ENCODE data around the gene ARID2. TPM values are rescaled to one million over a fixed set of nuclear protein-coding genes. Genes with fewer than 3 reads are reported as not detected.

ARID2 gene
- total RNA-seq, 2 donors from 2014 or later = 26.6 to 27.8 TPM

DNA sequence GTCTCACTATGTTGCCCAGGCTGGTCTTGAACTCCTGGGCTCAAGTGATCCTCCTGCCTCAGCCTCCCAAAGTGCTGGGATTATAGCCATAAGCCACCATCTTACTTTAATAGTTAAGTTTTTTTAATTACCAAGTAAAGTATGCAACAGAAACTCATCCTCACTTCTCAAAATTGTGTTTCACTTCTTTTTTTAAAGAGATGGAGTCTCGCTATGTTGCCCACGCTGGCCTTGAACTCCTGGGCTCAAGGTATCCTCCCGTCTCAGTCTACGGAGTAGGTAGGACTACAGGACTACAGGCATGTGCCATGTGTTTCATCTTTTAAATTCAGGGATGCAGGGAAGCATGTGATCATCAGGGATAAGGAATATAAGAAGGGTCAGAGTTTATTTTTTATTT, 17.2 kb upstream of the ARID2 start:
- intact Hi-C loops (cut with DNase I) = no loop called here
- DNase-seq (ENCODE audit: low spot score) = no peak

DNA sequence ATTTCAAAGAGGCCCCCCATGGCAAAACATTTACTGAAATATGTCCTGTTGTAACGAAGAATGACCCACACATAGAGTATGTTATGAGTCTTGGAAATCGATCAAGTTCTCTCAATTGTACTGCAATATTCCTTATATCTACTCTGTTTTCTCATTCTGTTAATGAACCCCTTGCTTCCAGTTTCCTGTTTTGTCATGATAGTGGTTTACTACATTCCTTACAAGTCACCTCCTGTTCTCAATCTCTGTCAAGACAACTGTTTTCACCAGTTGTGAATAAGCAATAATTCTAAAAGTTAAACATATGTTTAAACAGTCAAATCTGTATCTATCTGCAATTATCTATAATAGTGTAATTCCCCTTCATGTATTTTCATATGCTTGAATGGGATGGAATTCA, 16.4 kb upstream of the ARID2 start:
- DNase-seq (ENCODE audit: low spot score) = no peak
- intact Hi-C loops (cut with DNase I) = no loop called here

DNA sequence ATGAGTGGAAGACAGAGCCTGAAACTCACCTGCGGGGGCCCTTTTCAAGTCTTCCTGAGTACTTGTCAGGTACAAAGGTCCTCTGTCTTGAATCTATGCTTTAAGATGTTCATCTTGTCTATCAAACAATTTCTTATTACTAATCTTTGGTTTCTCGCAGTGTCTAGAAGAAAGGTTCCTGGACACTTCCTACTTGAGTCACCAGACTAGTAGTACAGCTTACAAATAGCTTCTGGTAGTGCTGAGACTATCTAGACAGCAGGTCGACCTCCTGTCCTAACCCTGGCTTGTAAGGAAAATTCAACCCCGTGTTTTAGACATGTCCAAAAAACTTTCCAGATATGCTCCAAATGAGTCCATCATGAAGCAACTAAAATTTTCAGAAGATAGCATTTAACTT, 11.2 kb upstream of the ARID2 start:
- no peak for DNase-seq (ENCODE audit: low spot score)
- intact Hi-C loops (cut with DNase I) = no loop called here

GRCh38 chr12:45720069-45720468, 9.4 kb upstream of the ARID2 start:
- DNase-seq (ENCODE audit: low spot score) = no peak
- intact Hi-C loops (cut with DNase I) = loop anchor here in 1 of 2 donors (10.0 kb wide), 1 partner anchor 175 kb away; no protein-coding TSS in a partner anchor

DNA sequence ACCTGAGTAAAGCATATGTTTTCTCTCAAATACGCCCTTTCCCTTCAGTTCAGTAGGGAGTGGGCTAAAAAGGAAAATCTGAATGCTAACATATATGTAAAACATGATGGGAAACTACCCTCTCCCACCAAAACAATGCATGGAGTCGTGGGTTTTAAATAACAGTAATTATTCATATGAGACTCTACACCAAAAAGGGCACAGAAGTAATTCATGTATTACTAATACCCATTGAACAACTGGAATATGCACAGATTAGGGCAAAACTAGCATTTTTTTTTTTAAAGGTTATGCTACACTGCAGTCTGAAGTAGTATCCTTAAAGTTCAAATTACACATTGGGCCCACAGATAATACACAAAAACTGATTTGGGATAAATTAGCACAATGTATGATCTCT, 8.1 kb upstream of the ARID2 start:
- DNase-seq (ENCODE audit: low spot score) = no peak
- intact Hi-C loops (cut with DNase I) = loop anchor here in 1 of 2 donors (10.0 kb wide), 1 partner anchor 177 kb away; no protein-coding TSS in a partner anchor

GRCh38 chr12:45721954-45722353, 7.6 kb upstream of the ARID2 start:
- DNase-seq (ENCODE audit: low spot score) = no peak
- intact Hi-C loops (cut with DNase I) = loop anchor here in 1 of 2 donors (10.0 kb wide), 1 partner anchor 177 kb away; no protein-coding TSS in a partner anchor

GRCh38 chr12:45725631-45726602, 3.6 kb upstream of the ARID2 start:
- no peak for DNase-seq (ENCODE audit: low spot score)
- intact Hi-C loops (cut with DNase I) = loop anchor here in 1 of 2 donors (10.0 kb wide), 1 partner anchor 181 kb away; no protein-coding TSS in a partner anchor

- intact Hi-C loops (cut with DNase I) = loop anchor here in 1 of 2 donors (10.0 kb wide), 1 partner anchor 182 kb away; no protein-coding TSS in a partner anchor
- peak; percentile 91 for DNase-seq (ENCODE audit: low spot score)
Observed at GRCh38 chr12:45726603-45727300, 2.8 kb upstream of the ARID2 start.

DNA sequence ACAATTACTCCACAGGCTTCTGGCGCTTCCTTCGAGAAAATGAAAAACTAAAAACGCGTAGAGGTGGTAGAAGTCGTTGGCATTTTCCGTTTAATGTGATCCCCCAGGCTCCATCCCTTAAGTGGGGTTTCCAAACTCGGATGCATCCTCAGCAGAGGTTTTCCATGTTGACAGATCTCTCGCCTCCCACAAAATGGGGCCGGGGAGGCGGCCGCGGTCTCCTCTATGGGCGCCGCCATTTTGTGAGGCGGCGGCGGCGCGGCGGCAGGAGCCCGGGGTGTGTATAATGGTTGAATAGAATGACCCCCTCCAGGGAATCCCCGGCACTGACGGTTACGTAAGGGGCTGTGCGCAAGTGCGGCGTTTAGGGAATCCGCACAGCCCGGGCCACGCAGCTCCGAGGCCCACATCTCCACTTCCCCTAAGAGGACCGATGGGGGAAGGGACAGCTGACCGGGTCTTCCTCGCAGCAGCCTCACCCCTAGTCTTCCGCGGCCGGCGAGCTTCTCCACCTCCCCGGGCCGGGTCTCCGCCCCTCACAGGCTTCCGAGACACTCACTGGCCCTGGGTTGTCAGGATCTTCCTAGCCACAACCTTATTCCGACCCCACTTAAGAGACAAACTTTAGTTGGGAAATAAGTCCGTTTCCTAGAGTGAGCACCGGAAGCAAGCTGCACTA, 2.1 kb upstream of the ARID2 start:
- intact Hi-C loops (cut with DNase I) = loop anchor here in 1 of 2 donors (10.0 kb wide), 1 partner anchor 183 kb away; no protein-coding TSS in a partner anchor
- peak; percentile 98 for DNase-seq (ENCODE audit: low spot score)

DNA sequence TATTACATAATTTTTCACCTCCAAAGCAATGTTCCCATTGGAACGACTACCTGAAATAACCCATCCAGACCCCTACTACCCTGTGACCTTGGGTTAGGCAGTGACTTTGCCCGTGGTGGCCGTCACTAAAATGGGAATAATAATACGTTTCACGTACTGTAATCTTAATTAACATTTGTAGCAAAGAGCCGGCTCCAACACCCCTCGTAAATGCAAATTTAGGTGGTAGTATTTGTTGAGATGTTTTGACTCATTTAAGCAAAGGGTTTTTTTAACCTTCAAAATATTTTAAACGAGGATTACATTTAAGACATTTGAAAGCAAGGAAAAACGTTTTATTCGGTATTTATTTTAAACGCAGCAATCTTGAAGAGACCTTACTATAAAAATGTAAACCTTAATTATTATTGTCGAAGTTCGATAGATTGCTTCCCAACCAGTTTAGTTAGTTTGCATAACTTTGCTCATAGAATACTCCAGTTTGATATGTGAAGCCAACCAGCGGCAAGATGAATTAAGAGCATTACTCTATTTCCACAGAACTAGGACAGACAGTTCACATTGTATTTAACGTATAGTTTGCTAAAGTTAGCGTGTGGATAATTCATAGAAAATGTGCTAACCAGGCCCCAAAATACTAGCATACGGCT, 1.4 kb upstream of the ARID2 start:
- intact Hi-C loops (cut with DNase I) = loop anchor here in 1 of 2 donors (10.0 kb wide), 1 partner anchor 183 kb away; no protein-coding TSS in a partner anchor
- no peak for DNase-seq (ENCODE audit: low spot score)

DNA sequence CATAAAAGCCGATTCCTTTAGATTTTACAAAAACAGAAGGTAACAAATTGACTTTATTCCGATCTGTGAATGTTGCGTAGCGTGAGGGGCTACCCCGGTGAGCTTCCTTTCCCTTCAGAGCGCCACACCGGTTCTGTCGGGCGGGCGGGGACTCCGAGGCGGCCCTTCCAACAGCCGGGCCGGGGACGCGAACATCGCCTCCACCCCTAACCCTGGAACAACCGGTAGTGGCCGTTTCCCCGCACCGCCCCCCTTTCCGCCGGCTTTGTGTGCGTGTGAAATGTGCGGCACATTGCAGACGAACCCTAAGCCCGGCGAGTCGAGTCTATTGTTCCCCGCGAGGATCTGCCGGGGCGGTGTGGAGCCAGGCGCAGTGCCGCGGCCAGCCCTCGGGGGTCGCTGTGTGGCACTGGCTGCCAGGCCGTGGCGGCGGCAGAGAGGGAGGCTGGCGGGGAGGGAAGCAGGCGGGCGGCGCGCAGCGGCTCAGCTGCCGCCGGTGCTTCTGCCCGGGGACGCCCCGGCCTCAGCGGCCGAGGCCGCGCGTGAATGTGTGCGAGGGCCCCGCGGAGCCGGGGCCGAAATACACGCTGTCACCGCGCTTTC, 775 bp upstream of the ARID2 start:
- intact Hi-C loops (cut with DNase I) = loop anchor here in 1 of 2 donors (10.0 kb wide), 1 partner anchor 184 kb away; no protein-coding TSS in a partner anchor
- peak; percentile 99 for DNase-seq (ENCODE audit: low spot score)

DNA sequence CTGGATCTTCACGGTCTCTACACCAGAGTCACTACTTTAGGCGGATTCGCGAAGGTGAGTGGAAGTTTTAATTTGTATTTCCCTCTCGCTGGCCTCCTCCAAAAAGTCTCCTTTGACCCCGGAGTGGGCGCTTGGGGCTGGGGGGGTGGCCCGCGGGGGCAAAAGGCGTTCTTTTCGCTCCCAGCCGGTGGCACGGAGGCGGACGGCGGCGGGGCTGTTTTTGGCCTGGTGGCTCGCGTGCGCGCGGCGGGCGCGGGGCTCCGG, 510 bp downstream of the ARID2 start:
- intact Hi-C loops (cut with DNase I) = no loop called here

GRCh38 chr12:45730348-45731189, 1.1 kb downstream of the ARID2 start:
- intact Hi-C loops (cut with DNase I) = no loop called here
- DNase-seq (ENCODE audit: low spot score) = peak; percentile 82

More for the DNA sequence above, 510 bp downstream of the ARID2 start:
- peak; percentile 80 for DNase-seq (ENCODE audit: low spot score)

- intact Hi-C loops (cut with DNase I) = no loop called here
- no peak for DNase-seq (ENCODE audit: low spot score)
Observed at GRCh38 chr12:45731190-45731775, 1.8 kb downstream of the ARID2 start.

DNA sequence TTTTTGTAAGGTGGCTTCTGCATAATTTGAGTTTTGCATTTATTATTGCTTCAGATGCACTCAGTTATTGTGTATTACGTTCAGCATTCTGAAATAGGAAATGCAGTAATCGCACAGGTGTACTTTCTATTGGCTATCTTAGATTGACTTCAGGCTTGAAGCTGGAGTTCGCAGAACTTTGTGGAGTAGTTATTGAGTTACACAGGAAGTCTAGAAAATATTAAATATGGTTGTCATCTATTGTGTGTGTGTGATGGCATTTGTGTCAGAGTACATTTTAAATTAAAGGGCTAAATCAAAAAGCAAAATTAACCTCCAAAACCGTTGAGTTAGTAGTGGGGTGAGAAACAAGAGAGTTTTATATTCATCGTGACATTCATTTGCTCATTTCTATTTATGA, 2.7 kb downstream of the ARID2 start:
- DNase-seq (ENCODE audit: low spot score) = no peak
- intact Hi-C loops (cut with DNase I) = no loop called here

DNA sequence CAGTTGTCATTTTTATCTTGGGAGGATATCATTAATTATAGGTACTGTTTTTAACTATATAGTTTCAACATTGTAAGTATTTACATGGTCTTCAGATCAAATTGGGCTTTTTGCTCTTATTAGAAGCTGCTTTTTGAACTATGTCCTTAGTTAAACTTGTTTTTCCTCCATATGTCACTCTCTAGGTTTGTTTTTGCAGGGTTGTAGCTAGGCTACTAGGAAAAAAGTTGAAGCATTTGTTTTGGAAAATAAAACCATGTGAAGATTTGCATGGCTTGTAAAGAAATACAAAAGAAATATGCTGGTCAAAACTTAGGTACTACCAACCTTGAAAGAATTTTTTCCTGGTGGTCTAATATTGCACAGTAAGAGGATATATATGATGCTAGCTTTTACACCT, 3.4 kb downstream of the ARID2 start:
- no peak for DNase-seq (ENCODE audit: low spot score)
- intact Hi-C loops (cut with DNase I) = no loop called here

GRCh38 chr12:45737638-45738037, 8.1 kb downstream of the ARID2 start:
- intact Hi-C loops (cut with DNase I) = no loop called here
- DNase-seq (ENCODE audit: low spot score) = no peak

All from posterior vena cava (tissue), 2 donors.